H1 (cell line): ENCODE data around the gene VPS37C. TPM values are rescaled to one million over a fixed set of nuclear protein-coding genes. Genes with fewer than 3 reads are reported as not detected.

ENCODE experiments used
- CTCF ChIA-PET: fragments of 300-600 bp; sonication (Branson Sonifier 250); formaldehyde crosslinking; loops from one replicate; lab custom pipeline; 2021; ENCODE audit not compliant: partially characterized antibody; lab: Charles Lee
- POLR2A ChIA-PET: fragments of 300-600 bp; sonication (Branson Sonifier 250); formaldehyde crosslinking; loops from one replicate; lab custom pipeline; 2021; ENCODE audit warnings: inconsistent platforms; ENCODE audit not compliant: partially characterized antibody; lab: Charles Lee
- DNase-seq, 2 experiments: peaks; one replicate each; pipeline versions ENCODE4 v3.0.0 to v3.0.0-alpha.2; 2010 to 2022; ENCODE audit warnings: low spot score in 2 of 2, low read depth in 1 of 2, mixed read lengths in 1 of 2
- FAIRE-seq: peaks from 2 replicates; lab custom pipeline; 2011; peaks lifted over from hg19 to GRCh38; lab: Jason Lieb, UNC
- H2AFZ ChIP-seq: 2 replicates; pipeline ENCODE4 v1.8.1; 2012; ENCODE audit warnings: low read length, inconsistent platforms
- H2AK5ac ChIP-seq: 2 replicates; pipeline ENCODE4 v1.6.1; 2013; ENCODE audit warnings: low read depth, low read length
- H2BK120ac ChIP-seq: replicated peaks from 2 replicates; pipeline ENCODE3; 2013; ENCODE audit warnings: low read depth, low read length, inconsistent platforms
- H2BK12ac ChIP-seq: 2 replicates; pipeline ENCODE4 v1.6.1; 2013; ENCODE audit warnings: low read depth, low read length
- H2BK15ac ChIP-seq: 2 replicates; pipeline ENCODE4 v1.6.1; 2013; ENCODE audit warnings: low read length
- H2BK20ac ChIP-seq: 2 replicates; pipeline ENCODE4 v1.6.1; 2013; ENCODE audit warnings: low read length
- H2BK5ac ChIP-seq: 2 replicates; pipeline ENCODE4 v1.6.1; 2013; ENCODE audit warnings: low read depth, low read length
- H3K14ac ChIP-seq: 2 replicates; pipeline ENCODE4 v1.6.1; 2013; ENCODE audit warnings: inconsistent platforms; ENCODE audit not compliant: insufficient read length
- H3K18ac ChIP-seq: 2 replicates; pipeline ENCODE4 v1.6.1; 2013; ENCODE audit warnings: low read length; ENCODE audit errors: extremely low read depth
- H3K23ac ChIP-seq: 2 replicates; pipeline ENCODE4 v1.6.1; 2013; ENCODE audit warnings: inconsistent platforms; ENCODE audit not compliant: insufficient read length
- H3K23me2 ChIP-seq: 2 replicates; pipeline ENCODE4 v1.6.1; 2013; ENCODE audit warnings: low read depth, low read length
- H3K27ac ChIP-seq: 2 replicates; pipeline ENCODE4 v1.6.1; 2011; ENCODE audit warnings: low read depth, low read length, inconsistent platforms
- H3K27me3 ChIP-seq, 4 experiments: replicated peaks in 1 of 4; 1 replicate in 1 of 4; 2 replicates in 3 of 4; pipeline versions ENCODE4 v1.6.1 to v1.8.1; 2011 to 2013; ENCODE audit warnings: low read length in 3 of 4, mild to moderate bottlenecking in 3 of 4, inconsistent platforms in 2 of 4, mixed read lengths in 2 of 4, moderate library complexity in 1 of 4; ENCODE audit not compliant: control insufficient read depth in 3 of 4, insufficient read depth in 3 of 4; ENCODE audit errors: extremely low read depth in 1 of 4
- H3K36me3 ChIP-seq, 4 experiments: 2 replicates each; pipeline versions ENCODE4 v1.6.1 to v1.8.1; 2011 to 2013; ENCODE audit warnings: mild to moderate bottlenecking in 4 of 4, low read length in 3 of 4, moderate library complexity in 2 of 4, control low read depth in 1 of 4, inconsistent platforms in 1 of 4; ENCODE audit not compliant: insufficient read depth in 4 of 4, control insufficient read depth in 2 of 4
- H3K4ac ChIP-seq: replicated peaks from 2 replicates; pipeline ENCODE3; 2013; ENCODE audit warnings: low read length, low read depth, mixed read lengths, inconsistent platforms; ENCODE audit not compliant: insufficient read length
- H3K4me1 ChIP-seq, 4 experiments: replicated peaks in 1 of 4; 1 replicate in 1 of 4; 2 replicates in 3 of 4; pipeline versions ENCODE4 v1.6.1 to v1.8.1; 2011 to 2013; ENCODE audit warnings: low read length in 3 of 4, inconsistent platforms in 2 of 4, mixed read lengths in 1 of 4; ENCODE audit not compliant: insufficient read depth in 4 of 4, control insufficient read depth in 3 of 4
- H3K4me2 ChIP-seq, 2 experiments: 2 replicates each; pipeline versions ENCODE4 v1.6.1 to v1.8.1; 2011 to 2013; ENCODE audit warnings: low read depth in 2 of 2, low read length in 2 of 2, control low read depth in 1 of 2, inconsistent platforms in 1 of 2, mild to moderate bottlenecking in 1 of 2; ENCODE audit not compliant: insufficient read depth in 1 of 2
- H3K4me3 ChIP-seq, 4 experiments: fragments of 200-600, 300-600 bp in 1 of 4; sonication (generic), shearing (Covaris generic), sonication (Bioruptor Twin) in 1 of 4; 2 replicates each; pipeline versions ENCODE4 v1.5.1 to v1.8.1; 2011 to 2016; ENCODE audit warnings: low read length in 4 of 4, low read depth in 3 of 4, control low read depth in 2 of 4, inconsistent platforms in 2 of 4, mild to moderate bottlenecking in 2 of 4, mixed read lengths in 1 of 4, moderate library complexity in 1 of 4; ENCODE audit not compliant: insufficient read depth in 2 of 4; ENCODE audit errors: extremely low read depth in 1 of 4
- H3K56ac ChIP-seq: replicated peaks from 2 replicates; pipeline ENCODE3; 2013; ENCODE audit warnings: low read depth, mild to moderate bottlenecking, mixed read lengths, low read length, inconsistent platforms; ENCODE audit not compliant: insufficient read length
- H3K79me1 ChIP-seq: 2 replicates; pipeline ENCODE4 v1.6.1; 2013; ENCODE audit warnings: low read depth, low read length, control low read depth
- H3K79me2 ChIP-seq, 2 experiments: 2 replicates each; pipeline versions ENCODE4 v1.6.1 to v1.8.1; 2012 to 2013; ENCODE audit warnings: low read length in 2 of 2, mild to moderate bottlenecking in 2 of 2, inconsistent platforms in 1 of 2; ENCODE audit not compliant: insufficient read depth in 2 of 2, control insufficient read depth in 1 of 2
- H3K9ac ChIP-seq, 4 experiments: replicated peaks in 1 of 4; 1 replicate in 1 of 4; 2 replicates in 3 of 4; pipeline versions ENCODE4 v1.6.1 to v1.8.1; 2011 to 2013; ENCODE audit warnings: low read depth in 3 of 4, low read length in 3 of 4, control low read depth in 2 of 4, mild to moderate bottlenecking in 2 of 4, moderate library complexity in 2 of 4, inconsistent platforms in 1 of 4; ENCODE audit errors: extremely low read depth in 1 of 4
- H3K9me3 ChIP-seq, 2 experiments: 2 replicates each; pipeline versions ENCODE4 v1.6.1 to v1.8.1; 2012 to 2013; ENCODE audit warnings: mild to moderate bottlenecking in 2 of 2, moderate library complexity in 2 of 2, control low read depth in 1 of 2, inconsistent platforms in 1 of 2, low read depth in 1 of 2, low read length in 1 of 2, mixed read lengths in 1 of 2; ENCODE audit not compliant: insufficient read depth in 2 of 2
- H4K20me1 ChIP-seq, 2 experiments: replicated peaks in 1 of 2; 2 replicates each; pipeline versions ENCODE3 to v1.8.1; 2011 to 2013; ENCODE audit warnings: inconsistent platforms in 2 of 2, low read length in 2 of 2, mild to moderate bottlenecking in 1 of 2; ENCODE audit not compliant: insufficient read depth in 2 of 2, control insufficient read depth in 1 of 2
- H4K5ac ChIP-seq: 2 replicates; pipeline ENCODE4 v1.6.1; 2013; ENCODE audit warnings: low read length, low read depth, mixed read lengths, inconsistent platforms; ENCODE audit not compliant: insufficient read length
- H4K8ac ChIP-seq: 2 replicates; pipeline ENCODE4 v1.8.0; 2013; ENCODE audit warnings: mild to moderate bottlenecking, moderate library complexity, low read length, inconsistent platforms; ENCODE audit not compliant: insufficient read depth; ENCODE audit errors: extremely low read depth
- H4K91ac ChIP-seq: replicated peaks from 2 replicates; pipeline ENCODE3; 2013; ENCODE audit warnings: low read length, mixed read lengths, inconsistent platforms; ENCODE audit not compliant: insufficient read length
- CHD2 ChIP-seq: IDR thresholded peaks from 2 replicates; pipeline ENCODE4 v1.6.1; 2012; ENCODE audit warnings: low read length, improper control_type of control experiment
- CTCF ChIP-seq, 3 experiments: IDR thresholded peaks; 1 replicate in 2 of 3; 2 replicates in 1 of 3; pipeline versions ENCODE4 v1.5.1 to v1.6.1; 2011; ENCODE audit warnings: low read length in 3 of 3, mild to moderate bottlenecking in 3 of 3, inconsistent platforms in 2 of 3, low read depth in 1 of 3, moderate library complexity in 1 of 3; ENCODE audit not compliant: insufficient read depth in 1 of 3; ENCODE audit errors: control extremely low read depth in 1 of 3
- WGBS, 2 experiments: shearing (Covaris generic) in 1 of 2; methylation state at CpG; one replicate each; pipeline versions ENCODE4 v1.1.6 to v1.1.7; 2013 to 2015; ENCODE audit warnings: low lambda C conversion rate in 2 of 2, mixed read lengths in 2 of 2, inconsistent platforms in 1 of 2, low coverage in 1 of 2, missing lambda C conversion rate in 1 of 2; ENCODE audit not compliant: insufficient replicate concordance in 2 of 2, insufficient coverage in 1 of 2, insufficient read length in 1 of 2; ENCODE audit errors: extremely low coverage in 1 of 2, missing lambda C conversion rate in 1 of 2; 5-methylcytosine and 5-hydroxymethylcytosine counted together
- polyA plus RNA-seq, 7 experiments: library from polyadenylated mRNA; depleted of rRNA in 3 of 7; stranded (reverse) in 5 of 7; unstranded in 2 of 7; fragments of >200 nt in 5 of 7; fragments of 200-250 nt in 2 of 7; gene quantifications; 1 replicate in 5 of 7; 2 replicates in 1 of 7; 4 replicates in 1 of 7; pipeline versions ENCODE4 v1.2.1 to v1.2.3, GENCODE V29; 2011 to 2013; ENCODE audit warnings: missing spikeins in 2 of 7, mixed read lengths in 2 of 7
- total RNA-seq: library from RNA; stranded (reverse); fragmentation: NEBNext Ultra II Directional; extraction: Animal tissue kit (Norgen Biotek cat#: 25700); gene quantifications from 2 replicates; pipeline ENCODE4 v1.2.1, GENCODE V29; 2021

Gene VPS37C
- total and polyA plus RNA-seq, 2 of the 8 experiments (the other 6 are each of a cell fraction or from before 2014, with no cell fraction given) = 12.9 to 21.0 TPM

DNA sequence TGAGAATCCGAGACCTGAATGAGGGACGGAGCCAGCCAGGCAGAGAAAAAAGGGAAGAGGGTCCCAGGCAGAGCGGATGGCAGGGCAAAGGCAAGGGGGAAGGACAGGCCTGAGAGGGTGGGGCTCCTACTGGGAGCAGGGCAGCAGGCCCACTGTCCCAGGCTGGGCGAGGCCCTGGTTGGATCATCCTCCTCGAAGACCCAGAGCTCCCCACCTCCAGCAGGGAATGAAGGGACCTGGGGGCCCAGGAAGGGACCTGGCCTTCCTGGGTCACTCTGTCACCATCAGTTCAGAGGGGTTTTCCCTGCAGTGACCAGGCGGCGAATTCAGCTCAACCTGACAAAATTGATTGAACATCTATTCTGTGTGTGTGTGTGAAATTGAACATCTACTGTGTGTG is 54.9 kb downstream of the VPS37C start:
- H3K4me3 ChIP-seq = no peak overlapping the region
- ChIA-PET CTCF (no interaction called here), POLR2A (no interaction called here)
- H3K23ac ChIP-seq = no peak overlapping the region
- H2AFZ ChIP-seq = no peak overlapping the region
- no peak overlapping the region for H2BK120ac ChIP-seq
- no peak overlapping the region for H3K14ac ChIP-seq
- no peak overlapping the region for H4K91ac ChIP-seq
- H2BK20ac ChIP-seq = no peak overlapping the region
- no peak overlapping the region for H4K5ac ChIP-seq
- no peak for TF ChIP-seq CTCF (IDR thresholded peaks at IDR 0.05; ENCODE audit: control extremely low read depth in 1 of 3, insufficient read depth in 1 of 3, low read depth in 1 of 3, low read length in 3 of 3)
- TF ChIP-seq CHD2 = no peak
- H3K79me2 ChIP-seq = no peaks in the 10 kb centered on the region
- H3K4me1 ChIP-seq = no peaks in the 10 kb centered on the region
- H3K27me3 ChIP-seq = no peaks in the 10 kb centered on the region
- no peak overlapping the region for H3K4ac ChIP-seq
- FAIRE-seq (no peak), DNase-seq (no peak)
- H2BK5ac ChIP-seq = no peak overlapping the region
- 90% methylated on average over 7 of the region's 7 CpGs; no CpG with 5 or more reads in 1 of the 2 experiments for WGBS, 2 experiments
- no peaks in the 10 kb centered on the region for H3K9me3 ChIP-seq
- H2BK15ac ChIP-seq = no peak overlapping the region
- H3K27ac ChIP-seq = no peak overlapping the region
- H4K8ac ChIP-seq = no peak overlapping the region
- no peaks in the 10 kb centered on the region; the same call in 1 of the 2 replicates for H3K23me2 ChIP-seq
- no peaks in the 10 kb centered on the region for H3K79me1 ChIP-seq
- H3K56ac ChIP-seq = no peak overlapping the region
- H4K20me1 ChIP-seq = no peaks in the 10 kb centered on the region
- H2BK12ac ChIP-seq = no peak overlapping the region
- no peak overlapping the region for H2AK5ac ChIP-seq
- no peaks in the 10 kb centered on the region; a peak in 1 of 8 replicates for H3K36me3 ChIP-seq
- H3K4me2 ChIP-seq = no peak overlapping the region
- H3K18ac ChIP-seq = no peak overlapping the region
- no peak overlapping the region for H3K9ac ChIP-seq
